Measurements from ENCODE around the gene GAB2.

GAB2 gene

GRCh38 chr11:78189174-78189724, 228.4 kb downstream of the GAB2 start:
- H3K27me3 ChIP-seq (replicated peaks in 2 of 5; ENCODE audit: control insufficient read depth in 4 of 5, insufficient read depth in 5 of 5, low read length in 4 of 5) = no peaks in the 10 kb centered on the region
- CTCF ChIA-PET = interaction anchor here (0.9 to 1.7 kb wide), 3 partner anchors 36 to 375 kb away, joined by 3 read pairs; no protein-coding TSS in a partner anchor
- H3K9me3 ChIP-seq (ENCODE audit: control extremely low read depth in 1 of 5, control insufficient read depth in 4 of 5, insufficient read depth in 2 of 5, low read depth in 1 of 5, low read length in 4 of 5) = no peaks in the 10 kb centered on the region
- H3K4me3 ChIP-seq (ENCODE audit: control insufficient read depth in 1 of 7, extremely low read depth in 1 of 7, insufficient read depth in 4 of 7, low read depth in 2 of 7, low read length in 6 of 7) = peak overlapping the region; percentile 67 to 94 (median 83)
- 34% methylated on average over 11 of the region's 18 CpGs for WGBS (ENCODE audit: insufficient coverage)
- peaks cover 0 to 48% (median 19%) of the 10 kb centered on the region in 4 experiments for H3K4me1 ChIP-seq (ENCODE audit: control extremely low read depth in 1 of 4, control insufficient read depth in 4 of 4, insufficient read depth in 4 of 4, low read length in 3 of 4)
- no peak overlapping the region for H3K27ac ChIP-seq (ENCODE audit: insufficient read depth in 1 of 2, low read depth in 1 of 2, low read length in 2 of 2, poor library complexity in 1 of 2, severe bottlenecking in 2 of 2)
- H3K36me3 ChIP-seq (ENCODE audit: control insufficient read depth in 4 of 4, insufficient read depth in 4 of 4, low read length in 3 of 4) = no peaks in the 10 kb centered on the region
- DNase-seq = no peak
- POLR2A ChIA-PET = no interaction called here

- peaks cover 0 to 47% (median 19%) of the 10 kb centered on the region in 4 experiments for H3K4me1 ChIP-seq (ENCODE audit: control extremely low read depth in 1 of 4, control insufficient read depth in 4 of 4, insufficient read depth in 4 of 4, low read length in 3 of 4)
- WGBS (ENCODE audit: insufficient coverage) = 0% methylated on average over 42 of the region's 74 CpGs
- no peaks in the 10 kb centered on the region for H3K27me3 ChIP-seq (replicated peaks in 2 of 5; ENCODE audit: control insufficient read depth in 4 of 5, insufficient read depth in 5 of 5, low read length in 4 of 5)
- CTCF ChIA-PET = interaction anchor here (1.4 to 1.7 kb wide), 3 partner anchors 37 to 376 kb away, joined by 3 to 4 read pairs (median 3); no protein-coding TSS in a partner anchor
- H3K27ac ChIP-seq (ENCODE audit: insufficient read depth in 1 of 2, low read depth in 1 of 2, low read length in 2 of 2, poor library complexity in 1 of 2, severe bottlenecking in 2 of 2) = peak within 1 kb of the TSS in 1 of 2 experiments; percentile 54
- POLR2A ChIA-PET = interaction anchor here (0.7 kb wide), 1 partner anchor 32 kb away, joined by 7 read pairs; no protein-coding TSS in a partner anchor
- H3K36me3 ChIP-seq (ENCODE audit: control insufficient read depth in 4 of 4, insufficient read depth in 4 of 4, low read length in 3 of 4) = no peaks in the 10 kb centered on the region
- DNase-seq = peak; percentile 92 to 96 (median 96)
- no peaks in the 10 kb centered on the region for H3K9me3 ChIP-seq (ENCODE audit: control extremely low read depth in 1 of 5, control insufficient read depth in 4 of 5, insufficient read depth in 2 of 5, low read depth in 1 of 5, low read length in 4 of 5)
- H3K4me3 ChIP-seq (ENCODE audit: control insufficient read depth in 1 of 7, extremely low read depth in 1 of 7, insufficient read depth in 4 of 7, low read depth in 2 of 7, low read length in 6 of 7) = peak within 1 kb of the TSS; percentile 67 to 94 (median 83)
Observed at GRCh38 chr11:78188286-78189173, 229.1 kb downstream of the GAB2 start, which contains the start of the genes KCTD21 and USP35. TSS of gene KCTD21 (minus strand) at chr11:78188626. CDS start at chr11:78174554, 14,072 bp downstream. TSS of gene USP35 (plus strand) at chr11:78188919. CDS start at chr11:78196246, 7,327 bp downstream.

- Histone ChIP-seq H3K9me3 (ENCODE audit: control extremely low read depth in 1 of 5, control insufficient read depth in 4 of 5, insufficient read depth in 2 of 5, low read depth in 1 of 5, low read length in 4 of 5) (no peaks in the 10 kb centered on the region), H3K4me3 (ENCODE audit: control insufficient read depth in 1 of 7, extremely low read depth in 1 of 7, insufficient read depth in 4 of 7, low read depth in 2 of 7, low read length in 6 of 7) (peak overlapping the region; percentile 67 to 94 (median 83)), H3K27me3 (replicated peaks in 2 of 5; ENCODE audit: control insufficient read depth in 4 of 5, insufficient read depth in 5 of 5, low read length in 4 of 5) (no peaks in the 10 kb centered on the region), H3K27ac (ENCODE audit: insufficient read depth in 1 of 2, low read depth in 1 of 2, low read length in 2 of 2, poor library complexity in 1 of 2, severe bottlenecking in 2 of 2) (peak overlapping the region in 1 of 2 experiments; percentile 54), H3K36me3 (ENCODE audit: control insufficient read depth in 4 of 4, insufficient read depth in 4 of 4, low read length in 3 of 4) (no peaks in the 10 kb centered on the region), H3K4me1 (ENCODE audit: control extremely low read depth in 1 of 4, control insufficient read depth in 4 of 4, insufficient read depth in 4 of 4, low read length in 3 of 4) (peaks cover 0 to 38% (median 18%) of the 10 kb centered on the region in 4 experiments)
- peak; percentile 88 to 96 (median 94) for DNase-seq
- POLR2A ChIA-PET = interaction anchor here (0.7 kb wide), 1 partner anchor 33 kb away, joined by 7 read pairs; no protein-coding TSS in a partner anchor
- CTCF ChIA-PET = interaction anchor here (1.5 kb wide), 1 partner anchor 377 kb away, joined by 4 read pairs; no protein-coding TSS in a partner anchor
- 27% methylated on average over 20 of the region's 31 CpGs for WGBS (ENCODE audit: insufficient coverage)
Observed at GRCh38 chr11:78187366-78188285, 230.0 kb downstream of the GAB2 start.

- no peak for DNase-seq
- no peaks in the 10 kb centered on the region for H3K36me3 ChIP-seq (ENCODE audit: control insufficient read depth in 4 of 4, insufficient read depth in 4 of 4, low read length in 3 of 4)
- ChIA-PET CTCF (no interaction called here), POLR2A (no interaction called here)
- no peak overlapping the region for H3K4me3 ChIP-seq (ENCODE audit: control insufficient read depth in 1 of 7, extremely low read depth in 1 of 7, insufficient read depth in 4 of 7, low read depth in 2 of 7, low read length in 6 of 7)
- H3K9me3 ChIP-seq (ENCODE audit: control extremely low read depth in 1 of 5, control insufficient read depth in 4 of 5, insufficient read depth in 2 of 5, low read depth in 1 of 5, low read length in 4 of 5) = no peaks in the 10 kb centered on the region
- 100% methylated on average over 1 of the region's 2 CpGs for WGBS (ENCODE audit: insufficient coverage)
- no peaks in the 10 kb centered on the region for H3K27me3 ChIP-seq (replicated peaks in 2 of 5; ENCODE audit: control insufficient read depth in 4 of 5, insufficient read depth in 5 of 5, low read length in 4 of 5)
- H3K4me1 ChIP-seq (ENCODE audit: control extremely low read depth in 1 of 4, control insufficient read depth in 4 of 4, insufficient read depth in 4 of 4, low read length in 3 of 4) = no peaks in the 10 kb centered on the region
- H3K27ac ChIP-seq (ENCODE audit: insufficient read depth in 1 of 2, low read depth in 1 of 2, low read length in 2 of 2, poor library complexity in 1 of 2, severe bottlenecking in 2 of 2) = no peak overlapping the region
Observed at GRCh38 chr11:78181185-78181584, 236.4 kb downstream of the GAB2 start.

- H3K36me3 ChIP-seq (ENCODE audit: control insufficient read depth in 4 of 4, insufficient read depth in 4 of 4, low read length in 3 of 4) = no peaks in the 10 kb centered on the region
- no peak overlapping the region for H3K27ac ChIP-seq (ENCODE audit: insufficient read depth in 1 of 2, low read depth in 1 of 2, low read length in 2 of 2, poor library complexity in 1 of 2, severe bottlenecking in 2 of 2)
- H3K9me3 ChIP-seq (ENCODE audit: control extremely low read depth in 1 of 5, control insufficient read depth in 4 of 5, insufficient read depth in 2 of 5, low read depth in 1 of 5, low read length in 4 of 5) = no peaks in the 10 kb centered on the region
- no peaks in the 10 kb centered on the region for H3K4me1 ChIP-seq (ENCODE audit: control extremely low read depth in 1 of 4, control insufficient read depth in 4 of 4, insufficient read depth in 4 of 4, low read length in 3 of 4)
- ChIA-PET CTCF (no interaction called here), POLR2A (no interaction called here)
- H3K27me3 ChIP-seq (replicated peaks in 2 of 5; ENCODE audit: control insufficient read depth in 4 of 5, insufficient read depth in 5 of 5, low read length in 4 of 5) = no peaks in the 10 kb centered on the region
- H3K4me3 ChIP-seq (ENCODE audit: control insufficient read depth in 1 of 7, extremely low read depth in 1 of 7, insufficient read depth in 4 of 7, low read depth in 2 of 7, low read length in 6 of 7) = no peak overlapping the region
- DNase-seq = no peak
- WGBS (ENCODE audit: insufficient coverage) = no CpG with 5 or more reads among the region's 4 CpGs
Observed at GRCh38 chr11:78180751-78181150, 236.9 kb downstream of the GAB2 start.

- CTCF ChIA-PET = interaction anchor here (1.0 kb wide), 1 partner anchor 10 kb away, joined by 3 read pairs; no protein-coding TSS in a partner anchor
Observed at GRCh38 chr11:78179459-78180071, 238.1 kb downstream of the GAB2 start.

More at GRCh38 chr11:78179459-78180071, 238.1 kb downstream of the GAB2 start:
- H3K4me3 ChIP-seq (ENCODE audit: control insufficient read depth in 1 of 7, extremely low read depth in 1 of 7, insufficient read depth in 4 of 7, low read depth in 2 of 7, low read length in 6 of 7) = no peak overlapping the region
- H3K27me3 ChIP-seq (replicated peaks in 2 of 5; ENCODE audit: control insufficient read depth in 4 of 5, insufficient read depth in 5 of 5, low read length in 4 of 5) = no peaks in the 10 kb centered on the region
- WGBS (ENCODE audit: insufficient coverage) = 95% methylated on average over 6 of the region's 7 CpGs
- no peaks in the 10 kb centered on the region for H3K4me1 ChIP-seq (ENCODE audit: control extremely low read depth in 1 of 4, control insufficient read depth in 4 of 4, insufficient read depth in 4 of 4, low read length in 3 of 4)
- no peak for DNase-seq
- H3K36me3 ChIP-seq (ENCODE audit: control insufficient read depth in 4 of 4, insufficient read depth in 4 of 4, low read length in 3 of 4) = no peaks in the 10 kb centered on the region
- H3K9me3 ChIP-seq (ENCODE audit: control extremely low read depth in 1 of 5, control insufficient read depth in 4 of 5, insufficient read depth in 2 of 5, low read depth in 1 of 5, low read length in 4 of 5) = no peaks in the 10 kb centered on the region
- POLR2A ChIA-PET = no interaction called here
- H3K27ac ChIP-seq (ENCODE audit: insufficient read depth in 1 of 2, low read depth in 1 of 2, low read length in 2 of 2, poor library complexity in 1 of 2, severe bottlenecking in 2 of 2) = no peak overlapping the region
